B cell (primary cell): ENCODE results near the gene VPS13D. TPM values are rescaled to one million over a fixed set of nuclear protein-coding genes. Genes with fewer than 3 reads are reported as not detected.

Experiments
- ATAC-seq: fragments of 200-7000 bp; cut with Tn5 transposase; one replicate; pipeline ENCODE4 v1.10.0; 2021; ENCODE audit warnings: low read depth, mild to moderate bottlenecking, moderate number of reproducible peaks, moderate library complexity
- CTCF ChIA-PET: fragments of 350-600 bp; sonication (Branson Sonifier 250); formaldehyde crosslinking; loops from one replicate; lab custom pipeline; 2021; ENCODE audit warnings: antibody characterized with exemption, inconsistent platforms; lab: Charles Lee
- POLR2A ChIA-PET: fragments of 350-600 bp; sonication (Branson Sonifier 250); formaldehyde crosslinking; loops from one replicate; lab custom pipeline; 2021; ENCODE audit warnings: antibody characterized with exemption; lab: Charles Lee
- DNase-seq: peaks from one replicate; pipeline ENCODE4 v3.0.0; 2013
- H2AFZ ChIP-seq: 2 replicates; pipeline ENCODE4 v1.6.1; 2012; ENCODE audit warnings: mild to moderate bottlenecking, low read depth, low read length; ENCODE audit not compliant: insufficient read depth, poor library complexity, severe bottlenecking
- H3K27ac ChIP-seq, 2 donors: 1 replicate in 1 of 2; 2 replicates in 1 of 2; pipeline ENCODE4 v1.5.1; 2012 to 2013; ENCODE audit warnings: low read length in 2 of 2, mild to moderate bottlenecking in 2 of 2, moderate library complexity in 1 of 2
- H3K27me3 ChIP-seq, 4 experiments: fragments of 200-600 bp in 1 of 4; sonication (generic) in 1 of 4; replicated peaks in 1 of 4; 1 replicate in 2 of 4; 2 replicates in 2 of 4; pipeline versions ENCODE4 v1.6.1 to v1.7.0; 2013 to 2016; ENCODE audit warnings: low read length in 3 of 4, mild to moderate bottlenecking in 2 of 4, mixed read lengths in 1 of 4, moderate library complexity in 1 of 4; ENCODE audit not compliant: insufficient read depth in 4 of 4, control insufficient read depth in 3 of 4; ENCODE audit errors: control extremely low read depth in 1 of 4
- H3K36me3 ChIP-seq, 2 experiments: replicated peaks in 1 of 2; 1 replicate in 1 of 2; 2 replicates in 1 of 2; pipeline versions ENCODE4 v1.6.1 to v1.7.1; 2013; ENCODE audit warnings: low read length in 1 of 2; ENCODE audit not compliant: insufficient read depth in 2 of 2, control insufficient read depth in 1 of 2; ENCODE audit errors: control extremely low read depth in 1 of 2, extremely low read depth in 1 of 2
- H3K4me1 ChIP-seq, 2 donors: fragments of 200-600 bp in 1 of 2; sonication (generic) in 1 of 2; 1 replicate in 1 of 2; 2 replicates in 1 of 2; pipeline versions ENCODE4 v1.5.1 to v1.6.1; 2013 to 2017; ENCODE audit warnings: low read length in 2 of 2; ENCODE audit not compliant: control insufficient read depth in 2 of 2, insufficient read depth in 2 of 2
- H3K4me2 ChIP-seq: replicated peaks from 2 replicates; pipeline ENCODE3; 2012; ENCODE audit warnings: mild to moderate bottlenecking, low read depth, low read length; ENCODE audit not compliant: poor library complexity, severe bottlenecking
- H3K4me3 ChIP-seq, 5 experiments: fragments of 200-600 bp in 1 of 5; sonication (generic) in 1 of 5; 1 replicate in 3 of 5; 2 replicates in 2 of 5; pipeline versions ENCODE4 v1.5.1 to v1.7.0; 2011 to 2016; ENCODE audit warnings: low read length in 4 of 5, mild to moderate bottlenecking in 4 of 5, low read depth in 2 of 5, control low read depth in 1 of 5, moderate library complexity in 1 of 5; ENCODE audit not compliant: insufficient read depth in 1 of 5; ENCODE audit errors: control extremely low read depth in 1 of 5, extremely low read depth in 1 of 5
- H3K79me2 ChIP-seq: fragments of 200-600 bp; sonication (generic); one replicate; pipeline ENCODE4 v1.6.0; 2016; ENCODE audit warnings: low read length; ENCODE audit not compliant: control insufficient read depth, insufficient read depth
- H3K9ac ChIP-seq: fragments of 200-600 bp; sonication (generic); 2 replicates; pipeline ENCODE4 v1.6.1; 2017; ENCODE audit warnings: mild to moderate bottlenecking, low read length, moderate library complexity
- H3K9me3 ChIP-seq, 3 donors: one replicate each; pipeline versions ENCODE4 v1.6.1 to v1.7.1; 2013; ENCODE audit warnings: low read length in 2 of 3; ENCODE audit not compliant: control insufficient read depth in 2 of 3, insufficient read depth in 1 of 3; ENCODE audit errors: control extremely low read depth in 1 of 3
- H4K20me1 ChIP-seq: 2 replicates; pipeline ENCODE4 v1.6.0; 2012; ENCODE audit warnings: mild to moderate bottlenecking, low read length; ENCODE audit not compliant: insufficient read depth, control insufficient read depth, poor library complexity, severe bottlenecking
- H3K27ac Mint-ChIP-seq: one replicate; pipeline ENCODE4 v1.8.0; 2021; ENCODE audit warnings: mixed read lengths
- H3K27me3 Mint-ChIP-seq: one replicate; pipeline ENCODE4 v1.8.0; 2021; ENCODE audit warnings: mixed read lengths
- H3K4me1 Mint-ChIP-seq: one replicate; pipeline ENCODE4 v1.8.0; 2021; ENCODE audit warnings: mixed read lengths
- H3K4me3 Mint-ChIP-seq: one replicate; pipeline ENCODE4 v1.8.0; 2021; ENCODE audit warnings: mixed read lengths
- H3K9me3 Mint-ChIP-seq: one replicate; pipeline ENCODE4 v1.8.0; 2022; ENCODE audit warnings: mixed read lengths; ENCODE audit not compliant: insufficient read depth
- EZH2 ChIP-seq: IDR thresholded peaks from 2 replicates; pipeline ENCODE4 v1.6.1; 2012; ENCODE audit warnings: borderline replicate concordance, low read depth, mild to moderate bottlenecking, moderate library complexity, low read length; ENCODE audit not compliant: insufficient read depth, poor library complexity, severe bottlenecking
- WGBS: methylation state at CpG from one replicate; pipeline ENCODE4 v1.1.5; 2013; ENCODE audit warnings: missing lambda C conversion rate; ENCODE audit not compliant: insufficient coverage; 5-methylcytosine and 5-hydroxymethylcytosine counted together
- intact Hi-C: fragments of 100-400 bp; cut with micrococcal nuclease; formaldehyde crosslinking; loops from one replicate; pipeline ENCODE4 v1.10.0; 2022
- polyA plus RNA-seq: library from polyadenylated mRNA; depleted of rRNA; stranded (reverse); fragments of >200 nt; gene quantifications from 2 replicates; pipeline ENCODE4 v1.2.3, GENCODE V29; 2012
- total RNA-seq, 2 donors: library from RNA; stranded (reverse); fragments of 120-200 nt in 1 of 2; gene quantifications; 1 replicate in 1 of 2; 2 replicates in 1 of 2; pipeline versions ENCODE4 v1.2.3 to v1.2.4, GENCODE V29; 2013 to 2022
- TF ChIP-seq, protein P1 (sequence below): fragments of 200-600 bp; IDR thresholded peaks from one replicate; pipeline ENCODE4 v1.8.0; 2022; ENCODE audit warnings: antibody characterized with exemption, mild to moderate bottlenecking

Gene VPS13D
- total and polyA plus RNA-seq, 2 donors (not counting 1 experiment from before 2014, with no cell fraction given) = 29.9 to 104 TPM

DNA sequence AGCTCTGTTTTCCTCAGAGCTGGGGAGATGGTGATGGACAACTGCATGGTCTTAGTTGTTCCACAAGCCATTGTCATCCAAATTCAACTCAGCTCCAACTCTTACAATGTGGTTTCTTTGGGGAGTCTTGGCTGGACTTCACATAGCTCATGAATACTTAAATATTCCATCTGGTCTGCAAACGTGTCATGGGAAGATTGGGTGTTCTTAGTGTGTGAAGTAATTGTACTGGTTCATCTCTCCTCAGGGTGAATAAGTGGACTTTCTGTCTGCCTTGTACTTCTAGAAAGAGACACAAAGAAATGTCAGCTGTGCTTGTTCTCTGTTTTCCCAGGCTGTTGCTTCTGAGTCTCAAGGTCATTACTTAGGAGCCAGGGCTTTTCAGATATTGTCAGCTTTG lies 106.6 kb downstream of the VPS13D start:
- ATAC-seq (no peak), DNase-seq (no peak)
- Mint-ChIP-seq H3K27ac (no peak overlapping the region), H3K9me3 (no peaks in the 10 kb centered on the region), H3K27me3 (no peaks in the 10 kb centered on the region), H3K4me3 (no peak overlapping the region), H3K4me1 (peaks cover 2% of the 10 kb centered on the region)
- intact Hi-C loops = no loop called here
- POLR2A ChIA-PET = no interaction called here
- TF ChIP-seq, protein P1, sequence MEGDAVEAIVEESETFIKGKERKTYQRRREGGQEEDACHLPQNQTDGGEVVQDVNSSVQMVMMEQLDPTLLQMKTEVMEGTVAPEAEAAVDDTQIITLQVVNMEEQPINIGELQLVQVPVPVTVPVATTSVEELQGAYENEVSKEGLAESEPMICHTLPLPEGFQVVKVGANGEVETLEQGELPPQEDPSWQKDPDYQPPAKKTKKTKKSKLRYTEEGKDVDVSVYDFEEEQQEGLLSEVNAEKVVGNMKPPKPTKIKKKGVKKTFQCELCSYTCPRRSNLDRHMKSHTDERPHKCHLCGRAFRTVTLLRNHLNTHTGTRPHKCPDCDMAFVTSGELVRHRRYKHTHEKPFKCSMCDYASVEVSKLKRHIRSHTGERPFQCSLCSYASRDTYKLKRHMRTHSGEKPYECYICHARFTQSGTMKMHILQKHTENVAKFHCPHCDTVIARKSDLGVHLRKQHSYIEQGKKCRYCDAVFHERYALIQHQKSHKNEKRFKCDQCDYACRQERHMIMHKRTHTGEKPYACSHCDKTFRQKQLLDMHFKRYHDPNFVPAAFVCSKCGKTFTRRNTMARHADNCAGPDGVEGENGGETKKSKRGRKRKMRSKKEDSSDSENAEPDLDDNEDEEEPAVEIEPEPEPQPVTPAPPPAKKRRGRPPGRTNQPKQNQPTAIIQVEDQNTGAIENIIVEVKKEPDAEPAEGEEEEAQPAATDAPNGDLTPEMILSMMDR = no peak
- TF ChIP-seq EZH2 = no peak
- CTCF ChIA-PET = no interaction called here
- Histone ChIP-seq H2AFZ (no peak overlapping the region), H3K27me3 (no peaks in the 10 kb centered on the region), H3K4me2 (no peak overlapping the region), H3K9ac (no peak overlapping the region), H3K4me1 (no peaks in the 10 kb centered on the region), H3K36me3 (peaks cover 22 to 44% of the 10 kb centered on the region in 2 experiments), H3K79me2 (no peaks in the 10 kb centered on the region), H3K4me3 (no peak overlapping the region), H4K20me1 (no peaks in the 10 kb centered on the region), H3K9me3 (no peaks in the 10 kb centered on the region), H3K27ac (no peak overlapping the region)
- WGBS = 83% methylated on average over 1 of the region's 1 CpG

DNA sequence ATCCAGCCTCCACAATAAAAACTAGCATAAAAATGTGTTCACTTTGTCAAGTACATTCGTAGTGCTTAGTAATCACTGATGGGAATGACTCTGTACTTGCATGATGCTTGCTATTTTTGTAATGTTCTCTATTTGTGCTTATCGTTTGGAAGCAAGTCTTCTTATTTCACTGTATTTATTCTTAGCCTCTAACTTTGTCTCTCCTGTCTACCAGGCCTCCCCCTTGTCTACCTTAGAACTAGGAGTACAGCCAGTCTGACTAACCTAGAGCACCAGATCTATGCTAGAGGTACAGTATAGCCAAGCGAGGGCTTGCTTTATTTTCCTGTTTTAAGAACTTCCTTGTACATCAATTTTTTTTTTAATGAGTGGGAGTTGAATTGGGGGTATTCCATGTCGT lies 108.2 kb downstream of the VPS13D start:
- no peak overlapping the region for H3K4me3 Mint-ChIP-seq
- DNase-seq (no peak), ATAC-seq (no peak)
- no peaks in the 10 kb centered on the region for H3K27me3 Mint-ChIP-seq
- ChIA-PET POLR2A (no interaction called here), CTCF (no interaction called here)
- Histone ChIP-seq H3K27me3 (no peaks in the 10 kb centered on the region), H4K20me1 (no peaks in the 10 kb centered on the region), H3K4me2 (no peak overlapping the region), H3K79me2 (no peaks in the 10 kb centered on the region), H3K4me3 (no peak overlapping the region), H3K9me3 (no peaks in the 10 kb centered on the region), H2AFZ (no peak overlapping the region), H3K36me3 (peaks cover 15 to 41% of the 10 kb centered on the region in 2 experiments), H3K27ac (no peak overlapping the region), H3K4me1 (no peaks in the 10 kb centered on the region), H3K9ac (no peak overlapping the region)
- no peaks in the 10 kb centered on the region for H3K9me3 Mint-ChIP-seq
- intact Hi-C loops = no loop called here
- peaks cover 12% of the 10 kb centered on the region for H3K4me1 Mint-ChIP-seq
- no peak for TF ChIP-seq EZH2
- TF ChIP-seq, protein P1 = no peak
- no peak overlapping the region for H3K27ac Mint-ChIP-seq
- no CpG with 5 or more reads among the region's 4 CpGs for WGBS
